Fibroblast of villous mesenchyme (primary cell): Measurements from ENCODE around the gene USP31. TPM values are rescaled to one million over a fixed set of nuclear protein-coding genes. Genes with fewer than 3 reads are reported as not detected.

Experiments used
- DNase-seq: peaks from one replicate; pipeline ENCODE4 v3.0.0-alpha.2; 2010; ENCODE audit warnings: low read depth
- H3K4me3 ChIP-seq: 2 replicates; pipeline ENCODE4 v1.5.1; 2011; ENCODE audit warnings: low read depth, mild to moderate bottlenecking, low read length
- CTCF ChIP-seq: IDR thresholded peaks from 2 replicates; pipeline ENCODE4 v1.5.1; 2012; ENCODE audit warnings: low read depth, mild to moderate bottlenecking, low read length; ENCODE audit not compliant: insufficient read depth
- total RNA-seq: library from RNA; depleted of rRNA; stranded (reverse); fragments of >200 nt; gene quantifications from 2 replicates; pipeline ENCODE4 v1.2.3, GENCODE V29; 2012

The USP31 gene
- total RNA-seq, 1 donor, result 11.2 TPM

- no peak for DNase-seq
- no peak for TF ChIP-seq CTCF
- H3K4me3 ChIP-seq, result no peak overlapping the region
Measured at GRCh38 chr16:23016368-23016767, 132.9 kb downstream of the USP31 start.

- no peak overlapping the region for H3K4me3 ChIP-seq
- no peak for DNase-seq
- TF ChIP-seq CTCF, result no peak
Measured at GRCh38 chr16:23015580-23015979, 133.7 kb downstream of the USP31 start.

- H3K4me3 ChIP-seq, result no peak overlapping the region
- TF ChIP-seq CTCF, result no peak
- no peak for DNase-seq
Measured at GRCh38 chr16:23014592-23014991, 134.7 kb downstream of the USP31 start.

Other genes starting within 250 kb of the USP31 start
- not detected in 2 replicates for gene SCNN1G, start 33.3 kb upstream of the USP31 start, total RNA-seq
- gene SCNN1B, start 152.8 kb upstream of the USP31 start, total RNA-seq, result not detected in 2 replicates